Epithelial cell of esophagus (primary cell): ENCODE measurements around the gene GSG1L.

ENCODE experiments used
- DNase-seq: peaks from one replicate; pipeline ENCODE4 v3.0.0; 2010; ENCODE audit warnings: low read depth
- H3K4me3 ChIP-seq: 2 replicates; pipeline ENCODE4 v1.5.1; 2011; ENCODE audit warnings: mild to moderate bottlenecking, low read length, control low read depth
- TF ChIP-seq, protein P1 (sequence below): IDR thresholded peaks from 2 replicates; pipeline ENCODE4 v1.5.1; 2011; ENCODE audit warnings: low read depth, mild to moderate bottlenecking, low read length, control low read depth, inconsistent platforms; ENCODE audit not compliant: insufficient read depth; ENCODE audit errors: missing control alignments

The GSG1L gene

DNA sequence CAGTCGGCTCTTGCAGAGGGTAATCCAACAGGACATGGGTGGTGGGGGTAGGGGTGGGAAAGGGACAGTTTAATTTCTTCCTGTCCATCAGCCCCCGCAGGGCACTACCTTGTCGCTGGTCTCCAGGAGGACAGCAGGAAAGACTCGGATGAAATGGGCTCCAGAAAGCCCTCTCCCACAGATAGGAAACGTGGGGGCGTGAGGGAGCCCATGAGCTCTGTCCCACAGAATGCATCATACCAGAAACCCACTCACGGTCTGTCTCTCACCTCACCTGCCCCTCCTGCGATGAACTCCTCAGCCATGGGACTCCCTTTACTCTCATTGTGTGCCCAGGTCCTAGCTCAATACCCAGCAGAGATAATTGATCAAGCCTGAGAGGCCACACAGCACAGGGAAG, 240.1 kb downstream of the GSG1L start:
- no peak overlapping the region for H3K4me3 ChIP-seq
- TF ChIP-seq, protein P1, sequence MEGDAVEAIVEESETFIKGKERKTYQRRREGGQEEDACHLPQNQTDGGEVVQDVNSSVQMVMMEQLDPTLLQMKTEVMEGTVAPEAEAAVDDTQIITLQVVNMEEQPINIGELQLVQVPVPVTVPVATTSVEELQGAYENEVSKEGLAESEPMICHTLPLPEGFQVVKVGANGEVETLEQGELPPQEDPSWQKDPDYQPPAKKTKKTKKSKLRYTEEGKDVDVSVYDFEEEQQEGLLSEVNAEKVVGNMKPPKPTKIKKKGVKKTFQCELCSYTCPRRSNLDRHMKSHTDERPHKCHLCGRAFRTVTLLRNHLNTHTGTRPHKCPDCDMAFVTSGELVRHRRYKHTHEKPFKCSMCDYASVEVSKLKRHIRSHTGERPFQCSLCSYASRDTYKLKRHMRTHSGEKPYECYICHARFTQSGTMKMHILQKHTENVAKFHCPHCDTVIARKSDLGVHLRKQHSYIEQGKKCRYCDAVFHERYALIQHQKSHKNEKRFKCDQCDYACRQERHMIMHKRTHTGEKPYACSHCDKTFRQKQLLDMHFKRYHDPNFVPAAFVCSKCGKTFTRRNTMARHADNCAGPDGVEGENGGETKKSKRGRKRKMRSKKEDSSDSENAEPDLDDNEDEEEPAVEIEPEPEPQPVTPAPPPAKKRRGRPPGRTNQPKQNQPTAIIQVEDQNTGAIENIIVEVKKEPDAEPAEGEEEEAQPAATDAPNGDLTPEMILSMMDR = no peak
- no peak for DNase-seq

DNA sequence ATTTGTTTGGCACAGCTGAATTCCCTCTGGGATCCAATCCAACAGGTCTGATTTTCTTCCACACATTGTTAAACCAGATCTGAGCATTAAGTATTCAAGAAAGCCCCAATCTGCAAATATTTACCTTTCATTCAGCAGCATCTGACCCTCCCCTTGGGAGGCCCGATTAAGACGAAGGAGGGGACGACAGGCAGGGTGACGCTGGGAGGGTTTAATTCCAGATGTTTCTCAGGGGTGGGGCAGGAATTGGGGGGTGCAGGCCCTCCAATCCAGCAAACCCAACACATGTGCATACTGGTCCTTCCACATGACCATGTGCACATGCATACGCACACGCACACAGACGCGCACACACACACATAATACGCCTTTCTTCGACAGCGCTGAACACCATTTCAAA, 240.5 kb downstream of the GSG1L start:
- no peak for DNase-seq
- no peak overlapping the region for H3K4me3 ChIP-seq
- TF ChIP-seq, protein P1 = no peak

DNA sequence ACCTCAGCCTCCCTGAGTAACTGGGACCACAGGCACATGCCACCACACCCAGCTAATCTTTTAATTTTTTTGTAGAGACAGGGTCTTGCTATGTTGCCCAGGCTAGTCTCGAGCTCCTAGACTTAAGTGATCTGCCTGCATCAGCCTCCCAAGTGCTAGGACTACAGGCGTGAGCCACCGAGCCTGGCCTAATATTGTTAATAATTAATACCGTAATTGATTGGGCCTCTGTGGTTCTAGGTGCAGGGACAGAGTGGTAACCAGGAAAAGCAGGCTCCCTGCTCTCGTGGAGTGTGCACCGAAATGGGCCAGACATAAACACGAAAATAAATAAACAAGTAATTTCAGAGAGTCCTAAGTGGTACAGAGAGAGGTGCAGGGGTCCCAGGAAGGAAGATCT, 241.0 kb downstream of the GSG1L start:
- TF ChIP-seq, protein P1 = no peak
- no peak overlapping the region for H3K4me3 ChIP-seq
- no peak for DNase-seq

DNA sequence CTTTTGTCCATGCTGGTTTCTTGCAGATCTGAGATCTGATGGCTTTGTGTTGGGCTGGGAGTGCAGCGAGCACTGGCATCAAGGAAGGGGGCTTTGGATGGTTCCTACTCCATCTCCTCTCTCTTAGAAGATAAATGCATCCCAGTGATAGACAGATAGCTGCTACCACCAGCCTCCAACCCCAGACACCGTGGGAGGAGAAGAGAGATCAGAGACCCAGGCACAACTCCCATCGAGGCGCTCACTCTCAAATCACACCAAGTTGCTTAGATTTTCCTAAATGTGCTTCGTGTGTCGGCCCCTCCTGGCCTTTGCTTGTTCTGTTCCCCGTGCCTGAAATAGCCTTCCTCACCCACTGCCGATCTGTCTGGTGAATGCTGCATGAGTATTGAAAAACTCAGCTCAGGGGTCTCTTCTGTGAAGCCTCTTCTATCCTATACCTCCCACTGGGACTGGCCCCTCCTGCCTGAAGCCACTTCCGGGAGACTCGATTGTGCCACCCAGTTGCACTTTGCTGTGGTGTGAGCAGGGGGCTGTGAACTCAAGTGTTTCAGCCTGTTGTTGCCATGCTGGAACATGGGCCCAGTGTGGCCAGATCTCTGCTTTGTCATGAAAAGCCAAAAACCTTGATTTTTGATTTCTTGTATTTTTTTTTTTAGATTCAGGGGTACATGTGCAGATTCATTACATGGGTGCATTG, 242.7 kb downstream of the GSG1L start:
- no peak for DNase-seq
- TF ChIP-seq, protein P1 = no peak
- no peak overlapping the region for H3K4me3 ChIP-seq

DNA sequence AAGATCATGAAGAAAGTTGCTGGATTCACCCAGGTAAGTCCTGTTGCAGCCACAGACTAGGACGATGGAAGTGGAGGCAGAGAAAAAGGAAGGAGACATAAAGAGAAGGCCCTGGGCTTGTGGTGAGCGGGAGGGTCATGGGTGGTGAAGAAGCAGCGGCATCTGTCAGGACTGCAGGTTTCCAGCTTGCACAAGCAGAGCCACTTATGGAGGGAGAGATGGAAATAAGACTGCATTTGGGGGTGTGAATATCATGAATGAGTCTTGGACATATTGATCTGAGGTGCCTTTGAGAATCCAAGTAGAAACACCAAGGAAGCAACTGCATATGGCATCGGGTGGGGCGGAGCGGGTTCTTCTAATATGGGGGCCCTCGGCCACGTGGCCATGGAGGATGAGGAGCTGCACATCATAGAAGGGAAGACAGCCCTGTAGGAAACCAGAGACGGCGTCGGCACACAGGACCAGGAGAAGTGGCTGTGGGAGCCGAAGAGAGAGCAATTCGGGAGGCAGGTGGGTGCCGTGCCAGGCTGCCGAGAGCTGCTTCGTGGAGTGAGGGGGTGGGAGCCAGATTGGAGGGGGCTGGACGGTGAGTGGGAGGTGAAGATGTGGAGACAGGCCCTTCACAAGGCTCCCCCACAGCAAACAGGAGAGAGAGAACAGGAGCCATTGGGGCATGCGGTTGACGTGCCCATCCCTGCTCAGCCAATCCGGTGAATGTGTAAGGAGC, 243.5 kb downstream of the GSG1L start:
- TF ChIP-seq, protein P1 = no peak
- no peak for DNase-seq
- no peak overlapping the region for H3K4me3 ChIP-seq

DNA sequence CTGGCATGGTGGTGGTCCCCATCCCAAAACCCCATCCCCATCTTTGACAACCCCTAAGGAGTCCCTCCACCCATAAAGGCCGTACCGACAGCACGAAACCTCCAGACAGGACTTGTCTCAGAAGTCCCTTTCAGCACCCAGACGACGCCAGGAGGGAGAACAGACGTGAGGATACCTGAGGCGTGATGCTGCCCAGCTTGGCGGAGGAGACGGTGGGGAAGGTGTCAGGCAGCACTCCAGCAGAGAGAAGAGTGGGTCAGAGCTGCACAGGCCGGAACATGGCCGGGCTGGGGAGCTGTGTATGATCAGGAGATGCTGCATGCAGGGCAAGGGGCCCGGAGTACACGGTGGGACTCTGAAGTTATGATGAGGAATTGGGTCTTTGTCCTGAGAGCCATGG, 244.2 kb downstream of the GSG1L start:
- no peak for DNase-seq
- TF ChIP-seq, protein P1 = no peak
- H3K4me3 ChIP-seq = no peak overlapping the region

DNA sequence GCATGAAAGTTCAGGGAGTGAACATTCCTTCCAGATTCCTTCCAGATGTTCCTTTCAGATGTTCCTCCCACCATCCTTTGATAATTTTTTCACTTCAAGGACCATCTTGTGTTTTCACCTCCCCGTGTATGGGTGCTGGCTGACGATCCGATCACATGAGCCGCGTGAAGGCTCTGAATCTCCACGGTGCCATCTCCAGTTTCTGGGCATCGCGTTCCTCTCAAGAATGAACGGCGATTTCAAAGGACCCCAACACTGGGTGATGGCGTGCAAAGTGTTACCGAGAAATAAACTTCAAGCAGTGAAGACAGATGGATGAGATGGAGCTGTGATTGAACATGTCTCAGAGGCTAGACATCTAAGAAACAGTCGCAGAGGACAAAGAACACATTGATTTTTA, 245.3 kb downstream of the GSG1L start:
- no peak overlapping the region for H3K4me3 ChIP-seq
- TF ChIP-seq, protein P1 = no peak
- no peak for DNase-seq
